Measurements from ENCODE around the gene C2orf72.
"Not testable (repeated sequence)": the region's sequence is repeated elsewhere in the genome, so short reads cannot be mapped to it uniquely, and the experiment has no call there.

C2orf72 gene

DNA sequence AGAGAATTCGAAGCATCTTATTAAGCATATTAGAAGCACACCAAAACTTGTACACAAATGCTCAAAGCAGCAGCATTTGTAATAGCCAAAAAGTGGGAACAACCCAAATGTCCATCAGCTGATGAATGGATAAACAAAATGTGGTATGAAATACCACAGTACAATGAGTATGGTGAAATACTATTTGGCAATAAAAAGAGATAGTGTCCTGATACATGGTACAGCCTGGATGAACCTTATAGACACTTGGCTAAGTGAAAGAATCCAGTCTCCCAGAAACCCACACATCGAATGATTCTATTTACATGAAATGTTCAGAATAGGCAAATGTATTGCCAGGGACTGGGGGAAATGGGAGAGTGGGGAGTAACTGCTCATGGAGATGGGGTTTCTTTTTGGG is 38.4 kb upstream of the C2orf72 start:
- DNase-seq (ENCODE audit: extremely low read depth, low read depth), result no peak
- TF ChIP-seq, protein P1, sequence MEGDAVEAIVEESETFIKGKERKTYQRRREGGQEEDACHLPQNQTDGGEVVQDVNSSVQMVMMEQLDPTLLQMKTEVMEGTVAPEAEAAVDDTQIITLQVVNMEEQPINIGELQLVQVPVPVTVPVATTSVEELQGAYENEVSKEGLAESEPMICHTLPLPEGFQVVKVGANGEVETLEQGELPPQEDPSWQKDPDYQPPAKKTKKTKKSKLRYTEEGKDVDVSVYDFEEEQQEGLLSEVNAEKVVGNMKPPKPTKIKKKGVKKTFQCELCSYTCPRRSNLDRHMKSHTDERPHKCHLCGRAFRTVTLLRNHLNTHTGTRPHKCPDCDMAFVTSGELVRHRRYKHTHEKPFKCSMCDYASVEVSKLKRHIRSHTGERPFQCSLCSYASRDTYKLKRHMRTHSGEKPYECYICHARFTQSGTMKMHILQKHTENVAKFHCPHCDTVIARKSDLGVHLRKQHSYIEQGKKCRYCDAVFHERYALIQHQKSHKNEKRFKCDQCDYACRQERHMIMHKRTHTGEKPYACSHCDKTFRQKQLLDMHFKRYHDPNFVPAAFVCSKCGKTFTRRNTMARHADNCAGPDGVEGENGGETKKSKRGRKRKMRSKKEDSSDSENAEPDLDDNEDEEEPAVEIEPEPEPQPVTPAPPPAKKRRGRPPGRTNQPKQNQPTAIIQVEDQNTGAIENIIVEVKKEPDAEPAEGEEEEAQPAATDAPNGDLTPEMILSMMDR (IDR thresholded peaks at IDR 0.05; ENCODE audit: low read depth, low read length), result no peak

DNA sequence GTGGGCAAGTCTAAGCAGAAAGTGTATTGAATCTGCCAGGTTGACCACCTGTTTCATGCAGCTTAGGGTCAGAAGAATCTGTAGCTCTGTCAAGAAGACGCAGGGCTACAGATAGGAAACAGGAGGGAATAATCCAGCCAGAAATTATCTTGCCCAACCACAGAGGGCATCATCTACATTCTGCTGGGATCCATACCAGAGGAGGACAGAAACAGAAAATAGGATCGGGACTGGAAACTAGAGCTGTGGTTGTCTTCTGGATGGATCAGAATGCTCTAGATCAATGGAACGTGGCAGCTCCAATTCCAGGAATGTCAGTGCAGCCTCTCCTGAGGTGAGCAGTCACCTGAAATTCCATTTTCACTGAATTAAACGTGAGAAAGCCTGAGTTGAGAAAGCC is 37.8 kb upstream of the C2orf72 start:
- TF ChIP-seq, protein P1 (IDR thresholded peaks at IDR 0.05; ENCODE audit: low read depth, low read length), result no peak
- no peak for DNase-seq (ENCODE audit: extremely low read depth, low read depth)

DNA sequence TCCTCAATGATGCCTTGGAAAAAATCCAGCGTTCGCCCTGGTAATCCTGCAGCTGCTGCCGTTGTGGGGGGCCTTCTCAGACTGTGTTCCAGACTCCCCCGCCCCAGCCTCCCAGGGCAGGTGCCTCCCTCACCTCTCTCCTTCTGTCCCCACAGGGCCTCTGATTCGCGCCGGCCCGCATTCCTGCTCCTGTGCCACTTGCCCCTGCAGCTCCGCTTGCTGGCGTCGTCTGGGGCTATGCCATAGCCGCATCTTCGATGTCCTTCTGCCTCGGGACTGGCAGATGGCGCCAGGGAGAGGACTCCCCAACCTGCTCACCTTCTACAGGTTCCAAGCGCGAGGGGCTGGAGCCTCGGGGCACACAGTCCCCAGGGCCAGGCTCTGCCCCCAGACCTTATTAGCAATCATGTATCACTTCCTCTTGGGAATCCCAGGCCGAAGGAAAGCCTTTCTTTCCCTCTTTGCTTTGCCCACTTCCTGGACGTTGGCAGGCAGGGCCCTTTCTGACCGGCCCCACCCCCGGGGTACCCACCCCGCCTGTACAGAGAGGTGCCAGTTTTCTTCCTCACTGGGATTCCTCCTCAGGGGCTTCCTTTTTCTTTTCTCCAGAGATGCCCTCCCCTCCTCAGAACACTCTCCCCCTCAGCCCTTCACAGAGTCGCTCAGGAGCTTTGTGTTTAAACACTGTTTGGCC is 37.0 kb upstream of the C2orf72 start:
- TF ChIP-seq, protein P1 (IDR thresholded peaks at IDR 0.05; ENCODE audit: low read depth, low read length), result no peak
- no peak for DNase-seq (ENCODE audit: extremely low read depth, low read depth)

DNA sequence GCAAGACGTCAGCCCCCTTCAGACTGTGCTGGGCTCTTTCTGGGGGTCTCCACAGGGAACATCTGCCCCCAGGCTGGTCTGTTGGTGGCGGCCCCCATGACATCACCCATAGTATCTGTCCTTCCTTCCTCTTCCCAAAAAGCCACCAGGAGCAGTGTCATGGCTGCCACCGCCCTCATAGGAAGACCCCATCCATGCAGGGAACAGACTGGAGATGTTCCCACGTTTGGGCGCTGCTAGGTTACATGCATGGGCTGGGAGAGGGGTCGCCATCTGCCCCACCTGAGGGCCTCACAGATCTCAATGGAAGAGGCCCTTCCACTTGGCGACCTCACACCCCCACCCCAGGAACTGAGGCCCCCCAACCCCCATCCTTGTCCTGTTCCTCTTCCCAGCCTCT is 36.3 kb upstream of the C2orf72 start:
- DNase-seq (ENCODE audit: extremely low read depth, low read depth), result no peak
- TF ChIP-seq, protein P1 (IDR thresholded peaks at IDR 0.05; ENCODE audit: low read depth, low read length), result no peak

DNA sequence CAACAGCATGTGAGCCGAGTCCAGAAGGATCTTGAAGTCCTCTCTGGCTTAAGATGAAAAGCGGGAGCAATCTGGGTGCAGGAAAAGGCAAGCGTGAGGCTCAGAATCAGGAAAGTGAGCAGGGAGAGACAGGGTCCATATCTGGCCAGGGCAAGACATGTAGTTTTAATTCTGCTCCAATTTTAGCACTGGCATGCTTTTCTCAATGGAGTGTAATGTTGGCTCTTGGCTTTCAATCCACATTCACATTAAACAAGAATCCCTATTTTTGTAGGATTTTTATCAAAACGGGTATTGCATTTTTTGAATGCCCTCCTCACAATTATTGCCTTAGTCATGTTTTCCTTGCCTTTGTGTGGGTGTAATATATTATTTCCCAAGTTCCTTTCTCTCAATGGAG is 35.4 kb upstream of the C2orf72 start:
- TF ChIP-seq, protein P1 (IDR thresholded peaks at IDR 0.05; ENCODE audit: low read depth, low read length), result no peak
- no peak for DNase-seq (ENCODE audit: extremely low read depth, low read depth)

DNA sequence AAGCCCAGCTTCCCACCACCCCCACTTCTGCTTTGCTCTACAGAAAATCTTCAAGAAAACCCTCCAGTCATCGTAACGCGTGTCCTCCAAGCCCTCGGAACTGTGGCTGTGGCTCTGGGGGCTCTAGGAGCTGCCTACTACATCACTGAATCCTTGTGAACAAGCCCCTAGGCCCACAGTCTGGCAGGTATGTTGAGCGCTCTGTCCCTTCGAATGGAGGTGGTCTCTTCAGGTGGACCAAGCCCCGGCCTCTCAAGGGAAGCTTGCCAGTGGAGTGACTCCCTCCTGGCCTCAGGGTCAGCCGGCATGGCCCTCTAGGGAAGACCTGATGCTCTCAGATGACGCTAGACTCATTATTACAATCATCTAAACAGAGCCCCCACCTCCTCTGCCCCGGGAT is 34.7 kb upstream of the C2orf72 start:
- TF ChIP-seq, protein P1 (IDR thresholded peaks at IDR 0.05; ENCODE audit: low read depth, low read length), result no peak
- no peak for DNase-seq (ENCODE audit: extremely low read depth, low read depth)

DNA sequence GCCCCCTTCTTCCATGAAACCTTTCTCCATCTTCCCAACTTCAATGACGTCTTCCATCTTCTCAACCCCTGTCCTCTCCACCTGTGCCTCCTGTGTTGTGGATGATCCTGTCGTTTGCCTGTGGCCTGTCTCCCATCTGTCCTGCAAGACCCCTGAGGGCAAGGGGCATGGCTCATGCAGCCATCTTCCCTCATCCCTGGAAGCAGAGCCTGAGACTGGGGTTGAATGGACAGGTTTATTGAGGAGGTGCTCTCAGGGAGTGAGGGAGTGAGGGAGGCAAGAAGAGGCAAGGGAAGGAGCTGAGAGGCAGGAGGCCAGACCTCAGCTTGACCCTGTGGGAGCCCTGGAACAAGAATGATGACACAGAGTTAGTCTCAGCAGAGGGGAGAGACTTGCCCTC is 34.1 kb upstream of the C2orf72 start:
- DNase-seq (ENCODE audit: extremely low read depth, low read depth), result no peak
- TF ChIP-seq, protein P1 (IDR thresholded peaks at IDR 0.05; ENCODE audit: low read depth, low read length), result no peak

DNA sequence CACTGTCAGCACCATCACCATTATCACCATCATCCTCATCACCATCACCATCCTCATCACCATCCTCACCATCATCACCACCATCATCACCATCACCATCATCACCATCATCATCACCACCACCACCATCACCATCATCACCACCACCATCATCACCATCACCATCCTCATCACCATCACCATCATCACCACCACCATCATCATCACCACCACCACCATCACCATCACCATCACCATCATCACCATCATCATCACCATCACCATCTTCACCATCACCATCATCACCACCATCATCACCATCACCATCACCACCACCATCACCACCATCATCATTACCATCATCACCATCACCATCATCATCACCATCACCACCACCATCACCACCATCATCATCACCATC is 32.4 kb upstream of the C2orf72 start:
- DNase-seq (ENCODE audit: extremely low read depth, low read depth), result not testable (repeated sequence)

Measured in AG09319 (cell line).